GM19328 (cell line): ENCODE data around the gene THUMPD3.

Experiments used
- ATAC-seq: cut with Tn5 transposase; IDR thresholded peaks from one replicate; pipeline ENCODE4 v1.9.1; 2021; ENCODE audit warnings: mild to moderate bottlenecking, moderate library complexity; ENCODE audit not compliant: unreplicated experiment

Gene THUMPD3

DNA sequence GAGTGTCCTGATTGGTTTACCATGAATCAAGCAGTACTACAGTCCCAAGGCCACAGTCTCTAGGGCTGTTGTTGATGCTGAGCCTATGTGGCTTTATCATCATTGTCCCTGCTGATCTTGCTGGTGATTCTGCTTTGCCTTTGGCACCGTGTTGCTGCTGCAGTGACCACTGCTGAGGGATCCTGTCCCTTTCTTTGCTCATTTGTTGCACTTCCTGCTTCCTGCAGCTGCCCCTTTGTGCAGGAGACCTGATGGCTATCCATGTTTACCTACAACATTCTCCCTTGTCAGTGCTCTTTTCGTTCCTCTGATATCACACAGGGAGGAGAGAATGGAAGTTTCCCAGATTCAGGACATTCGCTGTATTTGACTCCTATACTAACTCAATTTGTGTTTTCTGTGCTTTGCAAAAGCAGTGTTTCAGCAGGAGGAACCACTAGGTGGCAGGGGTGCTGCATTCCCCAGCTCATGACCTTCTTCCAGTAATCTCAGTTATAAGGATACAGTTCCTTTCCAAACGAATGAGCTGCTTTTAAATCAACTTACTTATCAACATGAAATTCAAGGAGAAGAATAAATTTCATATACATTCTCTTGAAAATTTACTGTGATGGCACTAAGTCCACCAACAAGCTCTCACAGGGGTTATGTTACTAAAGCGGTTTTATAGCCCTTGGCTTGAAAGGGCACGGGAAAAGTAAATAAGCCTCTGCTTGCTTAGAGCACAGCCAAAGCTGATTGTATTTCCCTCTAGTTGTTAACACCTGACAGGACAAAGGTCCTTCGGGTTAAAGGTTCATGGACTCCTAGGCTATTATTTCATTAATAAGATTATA, 9.7 kb upstream of the THUMPD3 start:
- ATAC-seq = no peak

DNA sequence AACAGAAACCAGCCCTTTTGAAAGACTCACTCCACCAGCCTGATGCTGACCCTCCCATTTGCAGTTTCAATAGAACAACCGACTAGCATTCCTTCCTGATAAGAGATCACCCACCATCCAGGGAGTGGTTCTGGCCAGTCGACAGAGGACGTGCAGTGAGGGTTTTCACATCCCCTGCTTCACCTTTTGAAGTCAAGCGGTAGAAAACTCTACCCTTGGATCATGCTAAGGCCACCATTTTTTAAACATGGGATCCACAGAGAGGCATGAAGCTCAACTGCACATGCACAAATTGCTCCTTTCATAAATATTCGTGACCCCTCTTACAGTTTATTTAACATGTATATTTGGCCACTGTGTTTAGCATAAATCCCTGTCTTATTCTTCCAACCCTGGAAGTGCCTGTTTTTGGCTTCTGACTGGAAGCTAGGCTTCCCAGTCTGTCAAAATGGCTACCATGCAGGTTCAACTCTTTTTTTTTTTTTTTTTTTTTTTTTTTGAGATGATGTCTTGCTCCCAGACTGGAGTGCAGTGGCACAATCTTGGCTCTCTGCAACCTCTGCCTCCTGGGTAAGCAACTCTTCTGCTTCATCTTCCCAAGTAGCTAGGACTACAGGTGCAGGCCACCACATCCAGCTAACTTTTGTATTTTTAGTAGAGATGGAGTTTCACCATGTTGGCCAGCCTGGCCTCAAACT, 1.0 kb upstream of the THUMPD3 start:
- no peak for ATAC-seq

DNA sequence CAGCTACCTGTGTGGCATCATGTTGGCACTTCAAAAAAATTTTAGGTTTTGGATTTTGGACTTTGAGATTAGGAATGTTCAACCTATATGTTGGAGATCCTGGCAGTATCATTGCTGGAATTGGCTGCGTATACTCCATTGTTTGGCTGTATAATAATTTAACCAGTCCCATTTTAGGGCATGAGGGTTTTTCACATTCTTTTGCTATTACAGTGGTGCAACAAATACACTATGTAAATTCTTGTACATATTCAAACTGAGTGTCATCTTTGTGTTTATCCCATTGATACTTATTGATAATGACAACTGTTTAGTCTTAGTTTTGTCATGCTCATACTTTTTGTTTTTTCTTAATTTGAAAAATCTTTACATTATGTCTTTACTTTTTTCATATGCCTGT, 6.7 kb downstream of the THUMPD3 start:
- no peak for ATAC-seq

DNA sequence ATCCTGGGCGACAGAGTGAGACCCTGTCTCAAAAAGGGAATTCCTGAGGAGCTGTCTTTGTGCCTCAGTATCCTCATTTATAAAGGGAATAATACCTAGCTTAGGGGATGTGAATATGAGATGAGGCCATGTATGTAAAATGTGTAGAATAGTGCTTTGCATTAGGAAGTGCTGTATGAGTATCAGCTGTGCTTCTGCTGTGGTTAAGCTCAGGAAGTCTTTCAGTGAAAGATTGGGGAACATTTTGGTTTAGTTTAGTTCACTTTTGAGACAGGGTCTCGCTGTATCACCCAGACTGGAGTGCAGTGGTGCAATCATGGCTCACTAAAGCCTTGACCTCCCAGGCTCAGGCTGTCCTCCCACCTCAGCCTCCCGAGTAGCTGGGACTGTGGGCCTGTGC, 10.6 kb downstream of the THUMPD3 start:
- ATAC-seq = no peak

DNA sequence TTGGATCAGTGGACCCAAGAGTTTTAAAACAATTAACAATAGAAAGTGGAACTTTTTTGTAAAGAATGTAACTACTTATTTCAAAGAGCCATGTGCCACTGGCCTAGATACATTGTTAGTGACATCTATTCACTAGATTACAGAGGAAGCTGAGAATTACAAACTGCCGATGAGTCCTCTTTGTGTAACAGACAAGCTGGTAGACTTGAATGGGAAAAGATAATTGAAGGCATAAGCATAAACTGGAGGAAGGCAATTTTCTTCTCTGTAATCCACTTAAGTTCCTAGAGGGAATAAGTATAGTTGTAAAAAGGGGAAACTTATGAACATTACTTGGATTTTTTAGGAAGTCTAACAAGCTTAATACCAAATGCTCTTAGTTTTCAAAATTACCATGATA, 15.1 kb downstream of the THUMPD3 start:
- ATAC-seq = no peak

DNA sequence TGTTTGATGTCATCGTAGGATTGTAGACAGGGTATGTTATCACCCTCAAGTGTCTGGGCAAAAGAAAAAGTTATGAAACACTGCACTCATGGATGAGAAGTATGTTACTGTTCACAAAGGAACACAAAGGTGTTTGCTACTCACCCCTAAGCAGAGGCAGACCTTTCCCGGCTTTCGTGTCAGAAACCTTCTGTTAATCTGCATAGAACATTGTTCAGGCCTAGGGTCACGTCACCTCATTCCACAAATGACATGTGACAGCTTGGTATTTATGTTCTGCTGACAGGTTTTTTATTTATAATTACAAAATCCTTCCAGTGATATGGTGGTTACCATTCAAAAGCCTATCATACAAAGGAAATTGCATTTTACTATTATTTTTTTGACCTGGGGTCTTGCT, 16.5 kb downstream of the THUMPD3 start:
- ATAC-seq = no peak

DNA sequence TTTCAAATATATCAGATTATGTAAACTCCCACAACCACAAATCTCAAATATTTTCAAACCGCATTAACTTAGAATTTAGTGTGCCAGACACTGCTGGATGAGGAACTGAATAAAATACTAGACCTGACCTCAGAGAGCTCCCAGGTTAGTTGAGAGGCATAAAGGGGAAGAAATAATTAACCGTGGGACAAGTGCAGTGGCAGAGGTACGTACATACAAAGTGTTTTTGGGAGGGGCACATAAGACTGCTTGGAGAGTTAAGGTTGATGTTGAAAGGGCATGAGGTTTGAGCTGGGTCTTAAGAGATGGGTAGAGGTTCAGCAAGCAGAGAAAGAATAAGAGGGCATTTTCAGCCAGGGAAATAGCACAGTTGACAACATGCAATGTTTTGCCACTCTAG, 17.2 kb downstream of the THUMPD3 start:
- ATAC-seq = no peak

DNA sequence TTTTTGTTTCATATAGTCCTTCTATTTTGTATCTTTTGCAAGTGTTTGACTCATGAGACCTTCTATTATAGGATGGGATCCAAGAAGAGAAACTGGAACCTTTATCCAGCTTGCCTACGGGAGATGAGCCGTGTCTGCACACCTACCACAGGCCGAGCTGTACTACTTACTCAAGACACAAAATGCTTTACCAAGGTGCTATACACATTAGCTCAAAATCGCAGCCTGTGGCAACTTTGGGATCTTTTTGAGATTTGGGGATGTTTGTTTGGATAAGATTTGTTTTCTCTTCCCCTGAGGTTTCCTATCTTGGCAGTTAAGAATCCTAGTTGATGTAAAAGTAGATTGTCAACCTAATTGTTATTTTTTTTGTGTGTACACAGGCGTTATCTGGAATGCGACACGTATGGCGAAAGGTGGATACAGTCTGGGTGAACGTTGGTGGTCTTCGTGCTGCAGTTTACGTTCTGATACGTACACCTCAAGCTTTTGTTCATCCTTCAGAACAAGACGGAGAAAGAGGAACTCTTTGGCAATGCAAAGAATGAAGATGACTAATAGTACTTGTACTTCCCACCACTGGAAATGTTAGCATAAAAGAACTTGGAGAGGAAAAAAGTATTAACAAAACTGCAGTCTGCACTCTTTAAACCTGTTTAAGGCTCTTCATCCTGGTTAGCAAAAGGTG, 21.4 kb downstream of the THUMPD3 start:
- no peak for ATAC-seq

DNA sequence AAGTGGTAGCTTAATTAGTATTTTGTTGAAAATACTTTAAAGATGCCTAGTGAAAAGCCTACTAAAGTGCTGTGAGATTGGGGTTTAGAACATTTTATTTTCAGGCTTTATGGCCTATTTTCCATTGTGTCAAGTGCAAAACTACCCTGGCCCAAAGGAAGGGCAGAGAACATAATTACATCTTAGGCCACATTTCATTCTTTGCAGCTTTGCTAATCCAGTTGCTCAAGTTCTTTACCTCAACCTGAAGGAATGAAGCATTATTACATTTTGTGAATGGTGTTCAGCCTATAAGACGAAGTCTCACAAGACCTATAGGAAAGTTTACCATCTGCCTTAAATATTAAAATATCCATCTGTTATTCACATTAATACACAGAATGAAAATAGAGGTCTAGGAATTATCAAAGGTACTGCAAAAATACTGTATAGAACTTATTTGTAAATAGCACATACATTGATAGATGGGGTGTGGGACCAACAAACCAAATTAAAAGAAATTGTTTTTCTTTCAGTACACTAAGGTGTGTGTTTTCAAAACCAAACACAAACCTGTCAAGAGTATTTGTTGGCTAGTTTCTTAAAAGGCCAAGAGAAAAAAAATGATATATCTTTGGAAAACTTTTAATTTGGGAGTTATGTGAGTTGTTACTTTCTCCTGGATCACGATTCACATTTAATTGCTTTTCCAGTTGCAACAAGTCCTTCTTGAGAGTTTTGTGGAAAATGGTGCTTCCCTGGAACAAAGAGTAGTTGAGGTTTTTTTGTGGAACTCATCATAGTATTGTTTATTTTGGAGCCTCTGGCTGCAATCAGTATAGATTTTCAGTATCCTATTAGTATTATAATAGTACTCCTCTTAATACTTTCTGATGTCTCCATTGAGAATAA, 22.6 kb downstream of the THUMPD3 start:
- ATAC-seq = no peak

DNA sequence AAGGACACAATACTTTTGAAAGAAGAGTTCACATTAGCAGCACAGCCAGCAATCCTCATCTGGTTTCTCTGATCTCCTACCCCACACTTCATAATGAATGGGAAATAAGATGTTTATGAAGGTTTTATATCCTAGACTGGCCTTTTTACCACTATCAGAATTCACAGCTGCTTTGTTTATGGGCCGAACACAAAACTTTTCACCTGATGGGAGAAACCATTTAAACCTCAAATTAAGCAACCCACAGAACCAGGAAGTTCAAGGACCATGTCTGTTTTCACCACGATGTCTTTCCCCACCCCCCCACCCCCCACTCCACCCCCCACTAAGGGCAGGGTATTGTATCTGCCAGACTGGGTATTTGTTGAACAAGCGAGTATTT, 23.2 kb downstream of the THUMPD3 start:
- no peak for ATAC-seq

DNA sequence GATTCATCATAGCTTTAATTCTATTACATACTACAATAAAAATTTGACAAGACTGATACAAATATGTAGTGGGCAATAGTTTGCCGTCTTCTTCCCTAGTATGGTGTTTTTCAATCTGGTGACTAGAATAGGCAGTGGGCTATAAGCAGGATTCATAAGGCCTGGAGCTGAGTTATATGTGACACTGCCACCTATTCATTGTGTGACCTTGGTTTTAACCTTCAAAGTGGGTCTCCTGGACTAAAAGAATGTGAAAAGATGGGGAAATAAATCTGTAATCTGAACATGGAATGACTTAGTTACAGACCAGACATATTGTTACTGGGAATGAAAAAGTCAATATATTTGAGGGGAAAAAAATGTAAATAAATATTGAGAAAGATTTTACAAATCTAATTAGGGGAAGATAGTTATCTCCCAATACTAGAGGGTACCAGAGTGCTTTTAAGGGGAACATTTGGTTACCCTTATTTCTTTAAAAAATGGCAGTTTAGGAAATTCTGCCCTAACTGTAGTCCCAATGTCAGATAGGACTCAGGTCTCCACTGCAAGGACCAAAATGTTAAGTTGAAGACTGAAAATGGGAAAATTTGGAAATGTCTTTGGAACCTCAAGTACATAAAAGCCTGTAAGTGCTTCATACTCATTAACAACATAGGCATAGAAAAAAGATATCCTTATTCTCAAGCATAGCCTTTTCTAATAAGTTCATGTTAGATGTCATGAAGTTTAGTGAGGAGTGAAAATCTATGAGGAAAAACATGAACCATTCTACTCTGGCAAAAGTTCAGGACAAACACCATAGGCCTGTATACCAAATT, 23.9 kb downstream of the THUMPD3 start:
- ATAC-seq = no peak

DNA sequence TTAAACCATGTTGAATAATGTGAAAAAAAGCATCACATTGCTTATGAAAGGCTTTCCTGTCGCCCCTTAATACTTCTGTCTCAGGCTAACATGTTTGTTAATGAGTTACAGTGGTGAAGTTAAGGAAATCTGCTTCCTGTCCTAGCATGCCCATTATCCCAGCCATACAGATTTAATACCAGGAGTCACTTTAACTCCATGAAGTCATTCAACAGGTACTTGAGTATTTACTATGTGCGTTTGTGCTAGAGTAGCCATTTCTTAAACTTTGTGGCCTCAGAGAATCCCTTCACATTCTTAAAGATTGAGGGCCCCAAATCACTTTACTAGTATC, 24.4 kb downstream of the THUMPD3 start:
- ATAC-seq = no peak

DNA sequence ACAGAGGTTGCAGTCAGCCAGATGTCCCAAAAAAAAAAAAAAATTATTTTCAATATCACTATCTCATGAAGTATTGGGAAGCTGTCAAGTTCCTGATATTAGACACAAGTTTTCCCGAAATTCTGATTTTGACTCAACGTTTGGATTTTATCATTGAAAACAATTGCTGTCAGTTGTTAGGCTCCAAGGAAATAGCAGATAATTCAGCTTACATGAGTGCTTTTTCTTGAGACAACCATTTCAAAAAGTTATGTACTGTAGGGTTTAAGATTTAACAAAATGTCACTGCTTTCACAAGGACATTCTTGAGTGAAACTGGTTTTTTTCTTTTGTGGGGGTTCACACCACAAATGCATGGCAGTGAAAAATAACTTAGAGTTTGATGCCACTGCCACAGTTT, 25.3 kb downstream of the THUMPD3 start:
- ATAC-seq = no peak

DNA sequence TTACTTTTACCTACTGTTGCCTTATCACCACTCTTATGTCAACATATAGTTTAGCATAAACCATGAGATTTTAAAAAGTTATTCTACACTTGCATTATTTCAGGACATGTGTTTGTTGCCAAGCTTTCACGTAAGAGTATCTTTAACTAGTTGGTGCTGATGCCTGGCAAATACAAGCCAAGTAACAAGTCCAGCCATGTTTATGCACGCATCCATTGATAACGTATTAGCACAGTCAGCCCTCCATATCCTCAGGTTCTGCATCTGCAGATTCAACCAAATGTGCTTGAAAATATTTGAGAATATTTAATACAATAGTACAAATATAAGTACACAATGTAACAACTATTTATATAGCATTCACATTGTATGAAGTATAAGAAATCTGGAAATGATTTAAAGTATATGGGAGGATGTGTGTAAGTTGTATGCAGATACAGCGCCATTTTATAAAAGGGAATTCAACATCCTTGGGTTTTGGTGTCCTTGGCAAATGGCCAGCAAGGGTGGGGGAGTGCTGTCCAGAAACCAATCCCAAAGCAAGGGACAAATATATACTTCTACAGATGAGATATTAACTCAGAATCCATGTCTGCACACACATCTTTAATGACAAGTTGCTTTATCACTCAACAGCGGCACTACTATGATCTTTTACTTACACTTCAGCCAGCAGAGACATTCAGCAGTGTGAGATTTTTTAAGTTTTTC, 25.9 kb downstream of the THUMPD3 start:
- no peak for ATAC-seq

DNA sequence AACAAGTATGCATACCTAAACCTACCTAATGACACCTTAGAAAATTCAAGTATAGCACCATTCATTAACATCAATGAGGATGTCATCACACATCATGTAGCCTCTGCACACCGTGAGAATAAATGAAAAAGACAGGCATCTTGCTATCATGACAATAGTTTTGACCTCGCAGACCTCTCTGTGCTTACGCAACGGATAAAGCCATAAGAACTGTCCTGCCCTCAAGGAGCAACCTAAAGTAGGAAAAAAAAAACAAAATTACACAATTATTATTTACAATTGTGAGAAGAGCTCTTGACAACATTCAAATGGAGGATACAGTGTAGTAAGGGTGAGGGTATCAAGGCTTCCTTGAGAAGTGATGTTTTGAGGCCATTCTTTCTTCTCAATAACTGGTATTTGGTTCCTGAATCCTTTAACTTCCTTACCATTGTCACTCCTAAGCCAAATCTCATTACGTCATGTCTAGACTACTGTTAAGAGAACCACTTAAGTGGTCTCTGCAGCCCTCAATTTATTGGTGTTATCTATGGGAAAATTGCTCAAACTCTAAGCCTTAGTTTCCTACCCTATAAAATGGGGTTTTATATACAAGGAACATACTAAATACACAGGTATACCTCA, 27.5 kb downstream of the THUMPD3 start:
- ATAC-seq = no peak

DNA sequence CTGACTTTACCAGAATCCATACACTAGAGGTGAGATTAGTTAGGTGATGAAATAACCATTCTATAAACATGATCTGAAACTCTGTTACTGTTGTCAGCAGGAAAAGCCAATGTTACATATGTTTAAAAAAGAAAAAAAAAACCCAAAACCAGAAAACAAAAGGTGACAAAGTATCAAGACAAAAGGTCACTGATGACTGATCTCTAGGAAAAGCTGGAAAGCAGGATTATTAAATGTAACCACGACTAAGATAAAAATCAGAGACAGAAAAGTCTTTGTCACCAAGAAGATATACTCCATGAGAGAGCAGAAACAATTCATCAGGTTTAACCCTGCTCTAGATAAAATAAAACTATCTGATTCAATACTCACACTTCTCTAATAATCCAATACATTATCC, 29.2 kb downstream of the THUMPD3 start:
- ATAC-seq = no peak

DNA sequence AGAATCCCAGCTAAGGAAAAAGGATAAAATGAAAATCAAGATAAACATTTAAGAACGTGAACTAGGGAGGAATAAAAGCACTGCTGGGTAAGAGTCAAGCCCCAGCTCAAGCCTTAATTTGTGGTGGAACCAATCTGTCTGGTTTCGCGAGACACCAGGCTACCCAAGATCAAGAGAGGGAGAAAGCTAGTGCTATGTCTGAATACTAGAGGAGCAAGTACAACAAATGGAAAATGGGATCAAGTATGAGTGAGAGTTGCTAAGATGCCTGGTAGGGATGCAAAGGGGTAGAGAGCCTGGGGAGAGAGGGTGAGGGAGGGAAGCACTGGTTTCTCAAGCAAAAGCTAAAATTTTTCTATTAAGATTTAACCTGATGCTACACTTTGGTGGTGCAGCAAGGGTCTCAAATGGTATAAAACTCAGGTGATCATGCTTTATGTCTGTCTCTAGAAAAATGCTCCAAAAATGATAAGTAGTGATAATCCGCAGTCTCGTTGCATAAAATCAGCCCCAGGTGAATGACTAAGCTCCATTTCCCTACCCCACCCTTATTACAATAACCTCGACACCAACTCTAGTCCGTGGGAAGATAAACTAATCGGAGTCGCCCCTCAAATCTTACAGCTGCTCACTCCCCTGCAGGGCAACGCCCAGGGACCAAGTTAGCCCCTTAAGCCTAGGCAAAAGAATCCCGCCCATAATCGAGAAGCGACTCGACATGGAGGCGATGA, 32.9 kb downstream of the THUMPD3 start:
- ATAC-seq = no peak

DNA sequence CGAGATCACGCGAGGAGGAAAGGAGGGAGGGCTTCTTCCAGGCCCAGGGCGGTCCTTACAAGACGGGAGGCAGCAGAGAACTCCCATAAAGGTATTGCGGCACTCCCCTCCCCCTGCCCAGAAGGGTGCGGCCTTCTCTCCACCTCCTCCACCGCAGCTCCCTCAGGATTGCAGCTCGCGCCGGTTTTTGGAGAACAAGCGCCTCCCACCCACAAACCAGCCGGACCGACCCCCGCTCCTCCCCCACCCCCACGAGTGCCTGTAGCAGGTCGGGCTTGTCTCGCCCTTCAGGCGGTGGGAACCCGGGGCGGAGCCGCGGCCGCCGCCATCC, 33.4 kb downstream of the THUMPD3 start:
- ATAC-seq = peak; percentile 16
